ENCODE data around the gene PROCA1.
A peak's percentile ranks its signal among the peaks of the same experiment; 100 is the strongest.
"Not testable (repeated sequence)": the region's sequence is repeated elsewhere in the genome, so short reads cannot be mapped to it uniquely, and the experiment has no call there.

Gene PROCA1

GRCh38 chr17:28725660-28726225 is 14.1 kb upstream of the PROCA1 start:
- DNase-seq = peak in 1 of 5 donors; percentile 54

DNA sequence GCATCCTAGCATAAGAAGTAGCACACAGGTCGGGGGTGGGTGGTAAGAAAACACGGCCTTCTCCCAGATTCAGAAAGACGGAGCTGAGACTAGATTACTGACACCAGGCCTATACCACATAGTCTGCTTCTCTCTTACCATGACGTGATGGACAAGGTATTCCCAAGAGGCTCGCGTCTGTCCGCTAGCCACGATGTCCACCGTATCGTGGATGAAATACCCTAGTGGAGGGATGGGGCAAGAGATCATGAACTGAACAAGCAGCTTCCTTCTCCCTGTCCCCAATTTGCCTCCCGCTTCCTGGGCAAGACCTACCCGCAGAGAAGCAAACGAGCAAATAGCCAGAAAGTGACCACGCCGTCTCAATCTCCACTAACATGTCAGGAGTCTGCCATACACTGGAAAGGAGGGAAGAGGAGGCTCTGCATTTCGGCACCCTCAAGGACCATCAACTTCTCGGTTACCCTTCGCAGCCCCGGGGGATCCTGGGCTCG is 13.5 kb upstream of the PROCA1 start:
- DNase-seq = no peak

DNA sequence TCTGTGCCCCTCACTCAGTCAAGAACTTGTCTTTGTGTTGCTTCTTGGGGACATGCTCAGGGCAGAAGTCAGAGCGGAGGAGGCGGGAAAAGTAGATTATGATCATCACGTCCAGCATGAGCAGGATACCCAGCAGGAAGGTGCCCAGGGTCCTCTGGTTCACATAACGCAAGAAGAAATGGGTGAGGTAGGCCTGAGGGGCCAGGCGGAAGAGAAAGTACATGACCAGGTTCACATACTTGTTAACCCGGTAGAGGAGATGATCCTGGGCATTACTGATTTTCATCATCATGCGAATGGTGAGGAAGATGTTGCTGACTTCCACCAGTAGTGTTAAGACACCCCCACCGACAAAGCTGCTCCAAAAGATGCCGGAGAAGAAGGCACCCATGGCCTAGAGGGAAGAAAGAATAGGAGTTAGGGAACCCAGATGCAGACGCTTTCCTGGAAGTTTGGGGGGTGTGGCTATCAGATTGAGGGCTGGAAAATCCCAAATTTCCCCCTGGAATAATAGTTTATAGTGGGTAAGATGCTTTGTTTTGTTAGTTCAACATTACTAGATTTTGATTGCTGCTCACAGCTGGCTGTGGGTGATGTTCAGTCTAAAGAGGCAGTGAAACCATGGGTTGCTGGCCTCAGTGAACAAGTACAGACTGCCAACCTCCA is 12.9 kb upstream of the PROCA1 start:
- no peak for DNase-seq

DNA sequence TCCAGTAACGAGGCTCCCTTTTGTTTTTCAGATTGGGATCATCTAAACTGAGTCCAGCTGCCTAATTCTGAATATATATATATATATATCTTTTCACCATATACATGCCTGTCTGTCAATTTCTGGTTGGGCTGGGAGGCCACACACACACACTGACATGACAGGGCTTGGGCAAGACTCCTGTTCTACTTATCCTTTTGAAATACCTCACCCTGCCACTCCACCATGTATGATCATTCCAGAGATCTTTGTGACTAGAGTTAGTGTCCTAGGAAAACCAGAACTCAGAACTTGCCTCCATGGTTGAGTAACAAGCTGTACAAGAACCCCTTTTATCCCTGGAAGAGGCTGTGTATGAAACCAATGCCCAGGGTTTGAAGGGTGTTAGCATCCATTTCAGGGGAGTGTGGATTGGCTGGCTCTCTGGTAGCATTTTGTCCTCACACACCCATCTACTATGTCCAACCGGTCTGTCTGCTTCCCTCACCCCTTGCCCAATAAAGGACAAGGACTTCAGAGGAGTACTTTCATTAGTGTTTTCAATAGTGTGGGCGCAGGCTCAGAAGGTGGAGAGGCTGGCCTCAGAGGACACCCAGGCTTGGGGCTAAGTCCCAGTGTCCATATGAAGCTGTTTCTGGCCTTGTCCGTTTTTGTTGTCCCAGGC is 12.3 kb upstream of the PROCA1 start:
- not testable (repeated sequence) for DNase-seq

- no peak for DNase-seq
Observed at GRCh38 chr17:28723159-28723835, 11.6 kb upstream of the PROCA1 start.

GRCh38 chr17:28722417-28723158 is 10.9 kb upstream of the PROCA1 start:
- DNase-seq = no peak

DNA sequence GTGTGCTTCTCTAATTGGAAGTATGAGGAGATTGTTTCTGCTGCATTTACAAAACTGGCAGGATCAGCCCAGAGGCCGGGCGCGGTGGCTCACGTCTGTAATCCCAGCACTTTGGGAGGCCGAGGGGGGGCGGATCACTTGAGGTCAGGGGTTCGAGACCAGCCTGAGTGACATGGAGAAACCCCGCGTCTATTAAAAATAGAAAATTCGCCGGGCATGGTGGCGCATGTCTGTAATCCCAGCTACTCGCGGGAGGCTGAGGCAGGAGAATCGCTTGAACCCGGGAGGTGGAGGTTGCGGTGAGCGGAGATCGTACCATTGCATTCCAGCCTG is 9.3 kb upstream of the PROCA1 start:
- DNase-seq = not testable (repeated sequence)

DNA sequence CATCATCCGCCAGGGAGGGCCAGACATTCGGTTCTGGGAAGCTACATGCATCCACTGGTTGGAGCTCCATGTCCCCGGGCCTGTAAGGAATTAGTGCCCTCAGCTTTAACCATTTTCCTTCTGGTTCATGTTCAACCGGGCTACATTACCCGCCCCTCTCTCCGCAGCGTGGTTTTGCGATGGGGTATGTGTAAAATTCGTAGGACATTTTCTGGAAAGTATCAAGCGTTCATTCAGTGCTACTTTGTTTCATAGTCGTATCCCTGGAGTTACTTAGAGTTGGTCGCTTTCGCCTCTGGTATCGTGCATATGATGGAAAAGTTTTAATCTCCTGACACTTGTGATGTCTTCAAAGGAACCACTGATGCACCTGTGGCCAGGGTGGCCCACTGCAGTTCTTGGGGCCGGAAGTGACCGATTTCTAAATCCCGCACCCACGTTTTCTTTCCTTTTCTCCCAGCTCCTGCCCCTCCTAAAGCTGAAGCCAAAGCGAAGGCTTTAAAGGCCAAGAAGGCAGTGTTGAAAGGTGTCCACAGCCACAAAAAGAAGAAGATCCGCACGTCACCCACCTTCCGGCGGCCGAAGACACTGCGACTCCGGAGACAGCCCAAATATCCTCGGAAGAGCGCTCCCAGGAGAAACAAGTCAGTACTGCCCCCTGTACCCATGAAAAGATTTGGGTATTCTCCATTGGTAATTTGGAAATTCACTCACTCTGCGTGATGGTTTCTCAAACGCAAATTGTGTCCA is 8.7 kb upstream of the PROCA1 start:
- peak in 1 of 5 donors; percentile 41 for DNase-seq

DNA sequence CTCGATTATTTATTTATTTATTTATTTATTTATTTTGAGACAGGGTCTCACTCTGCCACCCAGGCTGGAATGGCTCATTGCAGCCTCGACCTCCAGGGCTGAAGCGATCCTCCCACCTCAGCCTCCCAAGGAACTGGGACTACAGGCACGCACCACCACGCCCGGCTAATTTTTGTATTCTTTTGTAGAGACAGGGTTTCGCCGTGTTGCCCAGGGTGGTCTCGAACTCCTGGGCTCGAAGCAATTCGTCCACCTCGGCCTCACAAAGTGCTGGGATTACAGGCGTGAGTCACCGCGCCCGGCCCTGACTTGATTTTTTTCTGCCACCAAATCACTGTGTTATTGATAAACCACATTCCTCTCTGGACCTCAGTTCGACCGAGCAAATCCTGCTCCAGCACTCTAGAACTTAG is 7.3 kb upstream of the PROCA1 start:
- DNase-seq = no peak

DNA sequence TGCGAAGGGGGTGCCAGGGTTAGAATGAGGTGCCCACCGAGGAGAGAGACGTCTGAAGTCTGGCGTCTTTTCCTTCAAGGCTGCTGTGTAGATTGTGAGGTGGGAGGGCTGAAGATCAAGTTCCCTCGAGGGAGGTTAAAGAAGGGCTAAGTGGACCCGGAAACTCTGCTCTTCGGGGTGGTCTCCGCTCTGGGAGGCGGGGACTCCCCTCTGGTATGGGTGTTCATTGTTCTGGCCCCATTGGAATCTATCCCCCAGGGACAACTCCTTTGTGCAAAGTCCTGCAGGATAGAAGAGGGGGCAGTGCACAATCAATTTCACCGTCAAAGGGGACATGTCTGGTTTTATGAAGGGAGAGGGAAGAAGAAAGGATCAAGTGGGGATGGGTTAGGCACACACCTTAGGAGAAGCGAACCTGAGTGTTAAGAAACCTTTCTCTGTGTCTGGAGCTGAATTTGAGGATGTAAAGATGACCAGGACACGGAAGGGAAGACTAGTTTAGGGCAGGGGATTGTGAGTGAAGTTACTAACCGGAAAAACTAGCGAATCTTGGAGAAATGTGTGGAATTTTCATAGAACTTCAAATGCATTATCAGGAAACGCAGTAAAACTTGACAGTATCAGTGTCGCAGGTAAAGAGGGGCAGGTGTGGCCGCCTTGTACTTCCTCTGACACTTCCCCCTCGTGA is 6.8 kb upstream of the PROCA1 start:
- DNase-seq = no peak

DNA sequence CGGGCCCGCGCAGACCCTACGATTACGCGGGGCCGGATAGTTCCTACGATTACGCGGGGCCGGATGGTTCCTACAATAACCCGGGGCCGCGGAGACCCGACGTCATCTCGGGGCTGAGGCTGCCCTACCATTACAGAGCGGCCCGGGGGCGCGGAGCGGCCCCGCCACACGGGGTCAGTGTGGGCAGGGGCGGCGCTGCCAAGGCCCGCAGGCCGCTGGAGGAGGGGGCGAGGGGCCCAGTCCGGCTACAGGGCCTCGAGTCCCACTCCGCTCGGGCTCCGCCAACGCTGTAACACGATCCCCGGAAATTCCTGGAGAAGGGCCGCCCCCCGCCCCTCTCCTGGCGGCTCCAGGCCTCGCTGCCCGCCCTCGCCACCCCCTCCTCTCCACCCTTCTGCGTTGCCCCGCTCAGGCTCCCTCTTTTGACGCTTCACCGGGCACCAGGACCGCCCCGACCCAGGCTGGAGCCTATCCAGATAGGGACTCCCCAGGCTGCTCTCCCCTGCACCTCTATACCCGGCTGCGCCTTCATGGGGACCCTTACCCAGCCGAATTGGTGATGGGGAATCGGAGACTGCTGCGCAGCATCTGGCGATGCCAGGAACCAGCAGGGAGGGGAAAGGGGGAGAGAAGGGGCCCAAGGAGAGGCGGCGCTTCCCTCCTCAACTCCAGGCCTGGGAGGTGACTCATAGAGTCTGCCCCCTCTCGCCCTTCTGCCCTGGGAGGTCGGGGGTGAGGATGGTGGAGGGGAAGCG is 6.1 kb upstream of the PROCA1 start, which contains the start of gene RAB34:
RAB34 (minus strand) TSS at position 291 of the 755 bp plus-strand sequence. CDS start 602 bp downstream, outside the sequence.
- peak in 1 of 5 donors; percentile 31 for DNase-seq

- peak in 1 of 5 donors; percentile 15 for DNase-seq
Observed at GRCh38 chr17:28716740-28717577, 5.3 kb upstream of the PROCA1 start.

- DNase-seq = no peak
Observed at GRCh38 chr17:28715217-28715616, 3.5 kb upstream of the PROCA1 start.

DNA sequence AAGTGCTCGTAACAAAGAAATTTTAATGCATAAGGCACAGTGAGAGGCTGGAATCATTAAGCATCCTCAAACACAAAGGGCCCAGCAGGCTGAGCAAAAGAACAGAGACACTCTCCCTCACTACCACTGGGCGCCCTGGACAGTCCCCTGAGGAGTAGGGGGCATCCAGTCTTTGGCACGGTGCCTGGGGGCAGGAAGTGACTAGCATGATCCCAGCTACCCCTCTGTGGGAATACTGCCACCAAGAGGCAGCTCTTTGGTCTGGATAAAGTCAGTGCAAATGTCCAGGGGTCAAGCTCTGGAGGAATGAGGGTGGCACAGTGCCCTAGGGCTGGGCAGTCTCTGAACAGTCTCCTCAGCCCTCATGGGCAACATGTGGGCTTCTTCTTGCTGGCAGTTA is 2.6 kb upstream of the PROCA1 start:
- no peak for DNase-seq

DNA sequence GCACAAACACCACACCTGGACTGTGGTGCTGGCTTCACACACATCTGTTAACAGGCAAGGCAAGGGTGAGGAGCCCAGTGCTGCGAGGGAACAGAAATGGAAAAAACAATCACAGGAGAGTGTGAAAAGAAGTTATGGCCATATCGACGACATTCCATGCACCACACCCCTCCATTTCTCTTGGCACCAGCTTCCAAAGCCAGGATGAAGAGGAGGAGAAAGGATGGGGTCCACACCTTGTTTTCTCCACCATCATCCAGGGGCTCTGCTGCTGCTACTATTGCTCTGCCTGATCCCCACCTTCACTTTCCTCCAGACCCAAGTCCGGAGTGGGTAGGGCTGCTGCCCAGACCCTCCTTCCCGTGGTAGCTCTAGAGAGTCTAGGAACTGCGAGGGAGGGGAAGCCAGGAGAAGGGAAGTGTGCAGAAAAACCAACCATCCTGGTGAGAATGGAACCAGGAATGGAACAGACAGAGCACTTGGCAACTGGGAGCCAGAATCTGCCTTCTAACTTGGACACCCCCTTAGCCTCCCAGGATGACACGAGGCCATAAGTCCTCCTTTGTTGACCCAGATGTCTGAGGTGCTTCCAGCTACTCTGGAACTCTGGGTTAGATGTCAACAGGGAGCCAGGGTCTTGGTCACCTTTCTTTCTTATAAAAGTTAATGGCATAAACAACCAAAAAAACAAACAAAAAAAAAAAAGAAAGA is 1.2 kb upstream of the PROCA1 start:
- DNase-seq = no peak

DNA sequence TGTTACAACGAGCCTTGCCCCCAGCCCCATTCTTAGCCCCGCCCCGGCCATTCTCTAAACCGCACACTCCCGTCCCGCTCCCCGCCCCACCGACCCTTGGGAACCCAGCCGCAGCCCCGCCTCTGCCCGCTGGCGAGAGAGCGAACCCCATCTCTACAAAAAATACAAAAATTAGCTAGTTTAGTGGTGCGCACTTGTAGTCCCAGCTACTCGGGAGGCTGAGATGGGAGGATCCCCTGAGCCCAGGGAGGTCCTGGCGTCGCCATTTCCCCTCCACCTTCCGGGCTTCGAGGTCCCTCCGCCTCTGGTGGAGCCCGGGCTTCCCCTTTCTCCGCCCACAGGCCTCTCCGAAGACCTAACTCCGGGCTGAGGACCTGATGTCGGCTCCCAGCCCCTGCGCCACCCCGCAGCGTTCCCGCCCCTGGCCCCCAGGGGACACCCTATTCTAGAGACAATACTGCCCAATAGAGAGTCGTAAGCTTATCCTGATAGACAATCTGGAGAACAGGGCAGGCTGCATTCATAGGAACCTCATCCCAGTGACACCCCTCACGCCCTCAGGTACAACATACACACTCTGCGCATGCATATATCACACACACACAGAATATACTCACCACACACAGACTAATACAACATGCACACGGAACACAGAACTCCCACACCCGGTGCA is 480 bp upstream of the PROCA1 start:
- DNase-seq = peak; percentile 43 to 73 (median 55)

GRCh38 chr17:28710861-28711722 is 596 bp downstream of the PROCA1 start:
- DNase-seq = peak; percentile 77 to 88 (median 85)

All from T-helper 1 cell (primary cell).